HEK293 (cell line): Measurements from ENCODE around the gene HMG20A.

ENCODE experiments used
- BCL11A ChIP-seq: fragments of 450-650 bp; formaldehyde crosslinking; IDR thresholded peaks from 2 replicates; pipeline ENCODE4 v1.5.1; 2016; ENCODE audit warnings: low read depth, missing biosample characterization, missing genetic modification characterization
- EGR2 ChIP-seq: fragments of 450-650 bp; formaldehyde crosslinking; IDR thresholded peaks from 2 replicates; pipeline ENCODE4 v1.5.1; 2016; ENCODE audit warnings: low read depth, missing biosample characterization, missing genetic modification characterization
- IKZF3 ChIP-seq: fragments of 450-650 bp; IDR thresholded peaks from 2 replicates; pipeline ENCODE4 v1.5.0; 2018; ENCODE audit warnings: missing biosample characterization, mild to moderate bottlenecking, missing genetic modification characterization, moderate library complexity
- ZBTB20 ChIP-seq: fragments of 450-650 bp; formaldehyde crosslinking; IDR thresholded peaks from 2 replicates; pipeline ENCODE4 v1.5.1; 2016; ENCODE audit warnings: missing biosample characterization, missing genetic modification characterization
- ZBTB48 ChIP-seq: fragments of 450-650 bp; formaldehyde crosslinking; IDR thresholded peaks from 2 replicates; pipeline ENCODE4 v1.5.1; 2016; ENCODE audit warnings: missing biosample characterization, missing genetic modification characterization
- ZFP41 ChIP-seq: fragments of 450-650 bp; formaldehyde crosslinking; IDR thresholded peaks from 2 replicates; pipeline ENCODE4 v1.5.1; 2016; ENCODE audit warnings: missing biosample characterization, missing genetic modification characterization, borderline replicate concordance
- ZNF114 ChIP-seq: fragments of 450-650 bp; formaldehyde crosslinking; IDR thresholded peaks from 2 replicates; pipeline ENCODE4 v1.5.0; 2017; ENCODE audit warnings: missing biosample characterization, missing genetic modification characterization
- ZNF133 ChIP-seq: fragments of 450-650 bp; formaldehyde crosslinking; IDR thresholded peaks from 2 replicates; pipeline ENCODE4 v1.5.1; 2016; ENCODE audit warnings: missing biosample characterization, missing genetic modification characterization
- ZNF24 ChIP-seq: fragments of 450-650 bp; formaldehyde crosslinking; IDR thresholded peaks from 2 replicates; pipeline ENCODE4 v1.5.1; 2016; ENCODE audit warnings: missing biosample characterization, missing genetic modification characterization
- ZNF311 ChIP-seq: fragments of 450-650 bp; formaldehyde crosslinking; IDR thresholded peaks from 2 replicates; pipeline ENCODE4 v1.5.1; 2017; ENCODE audit warnings: missing biosample characterization, missing genetic modification characterization, borderline replicate concordance
- ZNF473 ChIP-seq: fragments of 450-650 bp; formaldehyde crosslinking; IDR thresholded peaks from 2 replicates; pipeline ENCODE4 v1.5.1; 2017; ENCODE audit warnings: missing biosample characterization, missing genetic modification characterization
- ZNF529 ChIP-seq: fragments of 450-650 bp; formaldehyde crosslinking; IDR thresholded peaks from 2 replicates; pipeline ENCODE4 v1.5.1; 2017; ENCODE audit warnings: missing genetic modification characterization, missing biosample characterization; ENCODE audit not compliant: insufficient replicate concordance
- ZNF544 ChIP-seq: fragments of 450-650 bp; formaldehyde crosslinking; IDR thresholded peaks from 2 replicates; pipeline ENCODE4 v1.5.0; 2017; ENCODE audit warnings: missing biosample characterization, missing genetic modification characterization
- ZNF596 ChIP-seq: fragments of 450-650 bp; IDR thresholded peaks from 2 replicates; pipeline ENCODE4 v1.5.0; 2018; ENCODE audit warnings: missing biosample characterization, mild to moderate bottlenecking, missing genetic modification characterization, moderate library complexity
- ZNF76 ChIP-seq: fragments of 450-650 bp; formaldehyde crosslinking; IDR thresholded peaks from 2 replicates; pipeline ENCODE4; 2016; ENCODE audit warnings: low read depth, missing biosample characterization, missing genetic modification characterization, borderline replicate concordance
- ZNF768 ChIP-seq: fragments of 450-650 bp; formaldehyde crosslinking; IDR thresholded peaks from 2 replicates; pipeline ENCODE4 v1.5.1; 2018; ENCODE audit warnings: missing biosample characterization, mild to moderate bottlenecking, missing genetic modification characterization
- ZNF791 ChIP-seq: fragments of 450-650 bp; formaldehyde crosslinking; IDR thresholded peaks from 2 replicates; pipeline ENCODE4 v1.5.1; 2016; ENCODE audit warnings: missing biosample characterization, missing genetic modification characterization
- ZXDB ChIP-seq: fragments of 450-650 bp; formaldehyde crosslinking; IDR thresholded peaks from 2 replicates; pipeline ENCODE4 v1.5.1; 2016; ENCODE audit warnings: missing biosample characterization, missing genetic modification characterization
- TF ChIP-seq, protein P1 (sequence below): fragments of 450-650 bp; formaldehyde crosslinking; IDR thresholded peaks from 2 replicates; pipeline ENCODE4 v1.5.1; 2016; ENCODE audit warnings: missing biosample characterization, missing genetic modification characterization
- TF ChIP-seq, protein P2 (sequence below): fragments of 450-650 bp; formaldehyde crosslinking; IDR thresholded peaks from 2 replicates; pipeline ENCODE4 v1.5.1; 2016; ENCODE audit warnings: missing biosample characterization, missing genetic modification characterization, borderline replicate concordance
- TF ChIP-seq, protein P3 (sequence below): fragments of 450-650 bp; formaldehyde crosslinking; IDR thresholded peaks from 2 replicates; pipeline ENCODE4 v1.5.0; 2017; ENCODE audit warnings: missing biosample characterization, missing genetic modification characterization, borderline replicate concordance
- TF ChIP-seq, protein P4 (sequence below): fragments of 450-650 bp; formaldehyde crosslinking; IDR thresholded peaks from 2 replicates; pipeline ENCODE4 v1.5.1; 2017; ENCODE audit warnings: missing biosample characterization, missing genetic modification characterization
- TF ChIP-seq, protein P5 (sequence below): fragments of 450-650 bp; formaldehyde crosslinking; IDR thresholded peaks from 2 replicates; pipeline ENCODE4 v1.5.1; 2016; ENCODE audit warnings: missing biosample characterization, missing genetic modification characterization
- TF ChIP-seq, protein P6 (sequence below): fragments of 450-650 bp; formaldehyde crosslinking; IDR thresholded peaks from 2 replicates; pipeline ENCODE4 v1.5.1; 2017; ENCODE audit warnings: missing biosample characterization, mild to moderate bottlenecking, missing genetic modification characterization, moderate library complexity
- TF ChIP-seq, protein P7 (sequence below): fragments of 450-650 bp; IDR thresholded peaks from 2 replicates; pipeline ENCODE4 v1.5.1; 2018; ENCODE audit warnings: missing biosample characterization, missing genetic modification characterization

Gene HMG20A

DNA sequence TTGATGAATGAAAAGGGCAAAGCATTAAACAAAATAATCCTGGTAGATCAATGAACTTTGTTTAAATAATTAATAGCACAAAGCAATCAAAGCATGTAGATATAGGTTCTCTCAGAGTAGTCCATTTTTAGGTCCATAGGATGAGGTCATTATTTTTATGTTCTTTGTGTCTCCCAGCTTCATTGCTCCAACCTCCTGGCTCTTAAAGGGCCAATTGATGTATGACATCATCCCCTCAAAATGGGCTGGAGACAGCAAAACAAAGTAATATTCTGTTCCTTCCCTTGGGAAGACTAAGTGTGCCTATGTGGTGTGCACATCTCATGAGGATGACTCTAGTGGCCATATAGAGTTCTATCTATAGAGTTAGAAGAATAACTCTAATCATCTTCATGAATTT, 49.5 kb downstream of the HMG20A start (continued):
- TF ChIP-seq, protein P1, sequence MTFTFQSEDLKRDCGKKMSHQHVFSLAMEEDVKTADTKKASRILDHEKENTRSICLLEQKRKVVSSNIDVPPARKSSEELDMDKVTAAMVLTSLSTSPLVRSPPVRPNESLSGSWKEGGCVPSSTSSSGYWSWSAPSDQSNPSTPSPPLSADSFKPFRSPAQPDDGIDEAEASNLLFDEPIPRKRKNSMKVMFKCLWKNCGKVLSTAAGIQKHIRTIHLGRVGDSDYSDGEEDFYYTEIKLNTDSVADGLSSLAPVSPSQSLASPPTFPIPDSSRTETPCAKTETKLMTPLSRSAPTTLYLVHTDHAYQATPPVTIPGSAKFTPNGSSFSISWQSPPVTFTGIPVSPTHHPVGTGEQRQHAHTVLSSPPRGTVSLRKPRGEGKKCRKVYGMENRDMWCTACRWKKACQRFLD (tag by site-specific recombination): no peak
- TF ChIP-seq ZNF114 (tag by site-specific recombination): no peak
- TF ChIP-seq, protein P2, sequence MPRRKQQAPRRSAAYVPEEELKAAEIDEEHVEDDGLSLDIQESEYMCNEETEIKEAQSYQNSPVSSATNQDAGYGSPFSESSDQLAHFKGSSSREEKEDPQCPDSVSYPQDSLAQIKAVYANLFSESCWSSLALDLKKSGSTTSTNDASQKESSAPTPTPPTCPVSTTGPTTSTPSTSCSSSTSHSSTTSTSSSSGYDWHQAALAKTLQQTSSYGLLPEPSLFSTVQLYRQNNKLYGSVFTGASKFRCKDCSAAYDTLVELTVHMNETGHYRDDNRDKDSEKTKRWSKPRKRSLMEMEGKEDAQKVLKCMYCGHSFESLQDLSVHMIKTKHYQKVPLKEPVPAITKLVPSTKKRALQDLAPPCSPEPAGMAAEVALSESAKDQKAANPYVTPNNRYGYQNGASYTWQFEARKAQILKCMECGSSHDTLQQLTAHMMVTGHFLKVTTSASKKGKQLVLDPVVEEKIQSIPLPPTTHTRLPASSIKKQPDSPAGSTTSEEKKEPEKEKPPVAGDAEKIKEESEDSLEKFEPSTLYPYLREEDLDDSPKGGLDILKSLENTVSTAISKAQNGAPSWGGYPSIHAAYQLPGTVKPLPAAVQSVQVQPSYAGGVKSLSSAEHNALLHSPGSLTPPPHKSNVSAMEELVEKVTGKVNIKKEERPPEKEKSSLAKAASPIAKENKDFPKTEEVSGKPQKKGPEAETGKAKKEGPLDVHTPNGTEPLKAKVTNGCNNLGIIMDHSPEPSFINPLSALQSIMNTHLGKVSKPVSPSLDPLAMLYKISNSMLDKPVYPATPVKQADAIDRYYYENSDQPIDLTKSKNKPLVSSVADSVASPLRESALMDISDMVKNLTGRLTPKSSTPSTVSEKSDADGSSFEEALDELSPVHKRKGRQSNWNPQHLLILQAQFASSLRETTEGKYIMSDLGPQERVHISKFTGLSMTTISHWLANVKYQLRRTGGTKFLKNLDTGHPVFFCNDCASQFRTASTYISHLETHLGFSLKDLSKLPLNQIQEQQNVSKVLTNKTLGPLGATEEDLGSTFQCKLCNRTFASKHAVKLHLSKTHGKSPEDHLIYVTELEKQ (tag by site-specific recombination): no peak
- no peak for TF ChIP-seq ZBTB20
- TF ChIP-seq ZNF24: 0 out of 2 replicates have a peak, but pooled peaks have one; percentile 46
- TF ChIP-seq ZNF529 (tag by site-specific recombination): no peak
- no peak for TF ChIP-seq EGR2
- no peak for TF ChIP-seq ZNF791 (tag by site-specific recombination)
- TF ChIP-seq ZNF596 (tag by site-specific recombination): no peak
- TF ChIP-seq BCL11A (tag by site-specific recombination): no peak
- TF ChIP-seq ZNF544 (tag by site-specific recombination): no peak
- TF ChIP-seq ZFP41 (tag by site-specific recombination): no peak
- TF ChIP-seq, protein P3, sequence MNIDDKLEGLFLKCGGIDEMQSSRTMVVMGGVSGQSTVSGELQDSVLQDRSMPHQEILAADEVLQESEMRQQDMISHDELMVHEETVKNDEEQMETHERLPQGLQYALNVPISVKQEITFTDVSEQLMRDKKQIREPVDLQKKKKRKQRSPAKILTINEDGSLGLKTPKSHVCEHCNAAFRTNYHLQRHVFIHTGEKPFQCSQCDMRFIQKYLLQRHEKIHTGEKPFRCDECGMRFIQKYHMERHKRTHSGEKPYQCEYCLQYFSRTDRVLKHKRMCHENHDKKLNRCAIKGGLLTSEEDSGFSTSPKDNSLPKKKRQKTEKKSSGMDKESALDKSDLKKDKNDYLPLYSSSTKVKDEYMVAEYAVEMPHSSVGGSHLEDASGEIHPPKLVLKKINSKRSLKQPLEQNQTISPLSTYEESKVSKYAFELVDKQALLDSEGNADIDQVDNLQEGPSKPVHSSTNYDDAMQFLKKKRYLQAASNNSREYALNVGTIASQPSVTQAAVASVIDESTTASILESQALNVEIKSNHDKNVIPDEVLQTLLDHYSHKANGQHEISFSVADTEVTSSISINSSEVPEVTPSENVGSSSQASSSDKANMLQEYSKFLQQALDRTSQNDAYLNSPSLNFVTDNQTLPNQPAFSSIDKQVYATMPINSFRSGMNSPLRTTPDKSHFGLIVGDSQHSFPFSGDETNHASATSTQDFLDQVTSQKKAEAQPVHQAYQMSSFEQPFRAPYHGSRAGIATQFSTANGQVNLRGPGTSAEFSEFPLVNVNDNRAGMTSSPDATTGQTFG (tag by site-specific recombination): no peak
- TF ChIP-seq ZNF133 (tag by site-specific recombination): no peak
- no peak for TF ChIP-seq ZXDB (tag by site-specific recombination)
- TF ChIP-seq IKZF3 (tag by site-specific recombination): 0 out of 2 replicates have a peak, but pooled peaks have one; percentile 28
- no peak for TF ChIP-seq ZNF768
- TF ChIP-seq, protein P4, sequence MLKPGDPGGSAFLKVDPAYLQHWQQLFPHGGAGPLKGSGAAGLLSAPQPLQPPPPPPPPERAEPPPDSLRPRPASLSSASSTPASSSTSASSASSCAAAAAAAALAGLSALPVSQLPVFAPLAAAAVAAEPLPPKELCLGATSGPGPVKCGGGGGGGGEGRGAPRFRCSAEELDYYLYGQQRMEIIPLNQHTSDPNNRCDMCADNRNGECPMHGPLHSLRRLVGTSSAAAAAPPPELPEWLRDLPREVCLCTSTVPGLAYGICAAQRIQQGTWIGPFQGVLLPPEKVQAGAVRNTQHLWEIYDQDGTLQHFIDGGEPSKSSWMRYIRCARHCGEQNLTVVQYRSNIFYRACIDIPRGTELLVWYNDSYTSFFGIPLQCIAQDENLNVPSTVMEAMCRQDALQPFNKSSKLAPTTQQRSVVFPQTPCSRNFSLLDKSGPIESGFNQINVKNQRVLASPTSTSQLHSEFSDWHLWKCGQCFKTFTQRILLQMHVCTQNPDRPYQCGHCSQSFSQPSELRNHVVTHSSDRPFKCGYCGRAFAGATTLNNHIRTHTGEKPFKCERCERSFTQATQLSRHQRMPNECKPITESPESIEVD (tag by site-specific recombination): peak; percentile 27; the same call in 1 of the 2 replicates
- TF ChIP-seq, protein P5, sequence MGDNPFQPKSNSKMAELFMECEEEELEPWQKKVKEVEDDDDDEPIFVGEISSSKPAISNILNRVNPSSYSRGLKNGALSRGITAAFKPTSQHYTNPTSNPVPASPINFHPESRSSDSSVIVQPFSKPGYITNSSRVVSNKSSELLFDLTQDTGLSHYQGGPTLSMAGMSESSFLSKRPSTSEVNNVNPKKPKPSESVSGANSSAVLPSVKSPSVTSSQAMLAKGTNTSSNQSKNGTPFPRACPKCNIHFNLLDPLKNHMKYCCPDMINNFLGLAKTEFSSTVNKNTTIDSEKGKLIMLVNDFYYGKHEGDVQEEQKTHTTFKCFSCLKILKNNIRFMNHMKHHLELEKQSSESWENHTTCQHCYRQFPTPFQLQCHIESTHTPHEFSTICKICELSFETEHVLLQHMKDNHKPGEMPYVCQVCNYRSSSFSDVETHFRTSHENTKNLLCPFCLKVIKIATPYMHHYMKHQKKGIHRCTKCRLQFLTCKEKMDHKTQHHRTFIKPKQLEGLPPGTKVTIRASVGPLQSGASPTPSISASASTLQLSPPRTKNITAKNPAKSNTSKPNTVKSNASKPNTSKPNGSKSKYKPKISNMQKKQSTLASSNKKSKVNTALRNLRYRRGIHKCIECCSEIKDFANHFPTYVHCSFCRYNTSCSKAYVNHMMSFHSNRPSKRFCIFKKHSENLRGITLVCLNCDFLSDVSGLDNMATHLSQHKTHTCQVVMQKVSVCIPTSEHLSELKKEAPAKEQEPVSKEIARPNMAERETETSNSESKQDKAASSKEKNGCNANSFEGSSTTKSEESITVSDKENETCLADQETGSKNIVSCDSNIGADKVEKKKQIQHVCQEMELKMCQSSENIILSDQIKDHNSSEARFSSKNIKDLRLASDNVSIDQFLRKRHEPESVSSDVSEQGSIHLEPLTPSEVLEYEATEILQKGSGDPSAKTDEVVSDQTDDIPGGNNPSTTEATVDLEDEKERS: no peak
- TF ChIP-seq ZNF311: no peak
- no peak for TF ChIP-seq ZNF76 (tag by site-specific recombination)
- TF ChIP-seq, protein P6, sequence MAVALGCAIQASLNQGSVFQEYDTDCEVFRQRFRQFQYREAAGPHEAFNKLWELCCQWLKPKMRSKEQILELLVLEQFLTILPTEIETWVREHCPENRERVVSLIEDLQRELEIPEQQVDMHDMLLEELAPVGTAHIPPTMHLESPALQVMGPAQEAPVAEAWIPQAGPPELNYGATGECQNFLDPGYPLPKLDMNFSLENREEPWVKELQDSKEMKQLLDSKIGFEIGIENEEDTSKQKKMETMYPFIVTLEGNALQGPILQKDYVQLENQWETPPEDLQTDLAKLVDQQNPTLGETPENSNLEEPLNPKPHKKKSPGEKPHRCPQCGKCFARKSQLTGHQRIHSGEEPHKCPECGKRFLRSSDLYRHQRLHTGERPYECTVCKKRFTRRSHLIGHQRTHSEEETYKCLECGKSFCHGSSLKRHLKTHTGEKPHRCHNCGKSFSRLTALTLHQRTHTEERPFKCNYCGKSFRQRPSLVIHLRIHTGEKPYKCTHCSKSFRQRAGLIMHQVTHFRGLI (tag by site-specific recombination): no peak
- no peak for TF ChIP-seq ZBTB48 (tag by site-specific recombination)
- TF ChIP-seq ZNF473 (tag by site-specific recombination): no peak
- TF ChIP-seq, protein P7, sequence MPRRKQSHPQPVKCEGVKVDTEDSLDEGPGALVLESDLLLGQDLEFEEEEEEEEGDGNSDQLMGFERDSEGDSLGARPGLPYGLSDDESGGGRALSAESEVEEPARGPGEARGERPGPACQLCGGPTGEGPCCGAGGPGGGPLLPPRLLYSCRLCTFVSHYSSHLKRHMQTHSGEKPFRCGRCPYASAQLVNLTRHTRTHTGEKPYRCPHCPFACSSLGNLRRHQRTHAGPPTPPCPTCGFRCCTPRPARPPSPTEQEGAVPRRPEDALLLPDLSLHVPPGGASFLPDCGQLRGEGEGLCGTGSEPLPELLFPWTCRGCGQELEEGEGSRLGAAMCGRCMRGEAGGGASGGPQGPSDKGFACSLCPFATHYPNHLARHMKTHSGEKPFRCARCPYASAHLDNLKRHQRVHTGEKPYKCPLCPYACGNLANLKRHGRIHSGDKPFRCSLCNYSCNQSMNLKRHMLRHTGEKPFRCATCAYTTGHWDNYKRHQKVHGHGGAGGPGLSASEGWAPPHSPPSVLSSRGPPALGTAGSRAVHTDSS: no peak
